Effector memory CD4-positive, alpha-beta T cell (primary cell): ENCODE measurements around the gene USP53.

Experiments used
- DNase-seq, 3 donors: peaks; one replicate each; pipeline ENCODE4 v3.0.0-alpha.2; 2020
- H3K27ac ChIP-seq: 2 replicates; pipeline ENCODE4 v1.7.0; 2013; ENCODE audit warnings: mild to moderate bottlenecking, low read length, moderate library complexity; ENCODE audit not compliant: insufficient read depth, poor library complexity, severe bottlenecking
- H3K27me3 ChIP-seq: replicated peaks from 2 replicates; pipeline ENCODE4 v1.7.0; 2013; ENCODE audit warnings: mild to moderate bottlenecking, low read length; ENCODE audit not compliant: insufficient read depth, control insufficient read depth, poor library complexity, severe bottlenecking
- H3K36me3 ChIP-seq: 2 replicates; pipeline ENCODE4 v1.7.0; 2013; ENCODE audit warnings: mild to moderate bottlenecking, low read length, moderate library complexity; ENCODE audit not compliant: control insufficient read depth, insufficient read depth
- H3K4me1 ChIP-seq: 2 replicates; pipeline ENCODE4 v1.7.0; 2013; ENCODE audit warnings: low read length, mild to moderate bottlenecking; ENCODE audit not compliant: control insufficient read depth, insufficient read depth, poor library complexity, severe bottlenecking
- H3K4me3 ChIP-seq: 2 replicates; pipeline ENCODE4 v1.7.0; 2013; ENCODE audit warnings: low read length, low read depth, mild to moderate bottlenecking; ENCODE audit not compliant: insufficient read depth, poor library complexity, severe bottlenecking
- H3K9me3 ChIP-seq: 2 replicates; pipeline ENCODE4 v1.7.0; 2013; ENCODE audit warnings: mild to moderate bottlenecking, low read length, moderate library complexity; ENCODE audit not compliant: control insufficient read depth

Gene USP53

DNA sequence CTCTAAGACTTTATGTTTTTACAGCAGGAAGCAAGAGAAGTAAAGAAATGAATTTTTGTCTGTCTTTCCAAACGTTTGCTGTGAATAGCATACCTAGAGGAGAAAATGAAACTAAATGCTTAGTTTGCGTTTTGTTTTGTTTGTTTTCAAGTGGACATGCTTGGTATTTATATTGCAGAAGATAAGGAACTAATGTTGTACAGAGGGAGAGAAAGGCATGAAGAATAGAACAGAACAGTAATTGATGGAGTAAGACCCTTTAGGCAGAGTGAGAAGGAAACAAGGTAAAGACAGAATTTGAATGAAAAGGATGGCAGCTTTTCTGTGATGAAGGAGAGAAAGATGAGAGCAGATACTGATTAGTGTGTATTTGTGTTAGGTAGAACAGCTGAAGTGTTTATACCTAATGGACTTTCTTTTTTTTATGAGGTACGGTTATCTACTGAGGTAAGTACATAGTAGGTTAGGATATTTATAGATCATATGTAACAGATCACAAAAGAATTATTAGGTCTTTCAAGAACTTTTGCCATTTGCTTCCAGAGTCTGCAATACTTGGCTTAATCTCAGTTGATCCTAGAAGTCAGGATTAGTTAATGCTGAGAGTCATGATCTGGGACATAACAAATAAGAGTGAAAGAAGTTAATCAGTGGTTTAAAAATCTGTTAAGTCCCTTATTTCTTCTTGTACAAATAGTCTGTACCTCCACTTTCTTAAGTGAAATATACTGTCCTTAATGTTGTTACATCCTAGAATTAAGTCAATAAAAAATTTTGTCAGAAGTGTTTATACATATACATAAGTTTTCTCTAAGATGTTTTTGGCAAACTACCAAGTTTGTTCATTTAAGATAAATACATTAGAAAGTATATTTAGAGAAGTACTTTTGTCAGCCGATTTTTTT is 72.6 kb downstream of the USP53 start:
- no peak for DNase-seq
- Histone ChIP-seq H3K9me3 (no peaks in the 10 kb centered on the region), H3K27ac (no peak overlapping the region), H3K27me3 (no peaks in the 10 kb centered on the region), H3K4me3 (no peak overlapping the region), H3K4me1 (peaks cover 11% of the 10 kb centered on the region), H3K36me3 (no peaks in the 10 kb centered on the region)

DNA sequence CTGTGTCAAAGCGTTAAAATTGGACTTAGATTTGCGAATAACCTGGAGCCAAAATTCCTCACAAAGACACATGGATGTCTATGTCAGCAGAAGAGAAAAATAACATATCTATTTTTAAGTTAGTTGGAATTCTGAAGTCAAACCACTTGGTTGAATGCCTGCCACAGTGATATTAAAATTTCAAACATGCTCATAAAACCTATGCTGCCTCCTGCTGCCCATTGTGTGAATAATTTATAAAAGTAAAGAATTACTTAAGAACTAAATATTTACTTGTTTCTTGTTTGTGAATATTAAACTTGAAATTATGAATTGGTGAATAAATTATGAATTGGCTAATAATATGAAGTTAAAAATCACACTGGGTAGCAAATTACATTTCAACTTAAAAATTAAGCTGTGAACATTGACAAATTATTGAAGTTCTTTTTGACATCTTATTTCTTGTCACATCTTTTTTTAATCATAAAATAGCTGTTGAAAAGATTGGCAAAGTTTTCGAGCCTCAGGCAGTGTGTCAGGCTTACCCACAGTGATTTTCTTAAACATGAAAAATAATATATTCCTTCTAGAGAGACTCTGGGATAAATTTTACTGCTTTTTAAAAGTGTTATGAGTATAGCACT is 74.0 kb downstream of the USP53 start:
- H3K4me1 ChIP-seq, result peaks cover 5% of the 10 kb centered on the region
- no peaks in the 10 kb centered on the region for H3K27me3 ChIP-seq
- no peak overlapping the region for H3K27ac ChIP-seq
- H3K4me3 ChIP-seq, result no peak overlapping the region
- peaks cover 2% of the 10 kb centered on the region for H3K36me3 ChIP-seq
- no peaks in the 10 kb centered on the region for H3K9me3 ChIP-seq
- no peak for DNase-seq

DNA sequence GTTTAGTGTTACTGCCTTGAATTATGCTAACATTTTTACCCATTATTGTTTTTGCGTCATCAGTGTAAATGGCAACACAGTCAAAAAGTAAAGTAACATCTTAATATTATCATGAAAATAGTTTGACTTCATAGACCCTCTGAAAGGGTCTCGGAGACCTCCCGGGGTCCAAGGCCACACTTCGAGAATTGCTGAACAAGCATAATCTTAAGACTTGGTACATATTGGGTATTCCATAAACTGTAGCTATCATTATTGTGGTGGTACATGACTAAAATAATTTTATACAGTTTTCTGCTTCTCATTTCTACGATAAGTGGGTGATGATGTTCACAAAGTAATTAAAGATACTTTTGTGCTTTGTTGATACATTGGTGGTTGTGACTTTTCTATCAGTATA is 76.8 kb downstream of the USP53 start:
- Histone ChIP-seq H3K9me3 (no peaks in the 10 kb centered on the region), H3K27ac (no peak overlapping the region), H3K4me3 (no peak overlapping the region), H3K36me3 (peaks cover 11% of the 10 kb centered on the region), H3K27me3 (no peaks in the 10 kb centered on the region), H3K4me1 (no peaks in the 10 kb centered on the region)
- no peak for DNase-seq

DNA sequence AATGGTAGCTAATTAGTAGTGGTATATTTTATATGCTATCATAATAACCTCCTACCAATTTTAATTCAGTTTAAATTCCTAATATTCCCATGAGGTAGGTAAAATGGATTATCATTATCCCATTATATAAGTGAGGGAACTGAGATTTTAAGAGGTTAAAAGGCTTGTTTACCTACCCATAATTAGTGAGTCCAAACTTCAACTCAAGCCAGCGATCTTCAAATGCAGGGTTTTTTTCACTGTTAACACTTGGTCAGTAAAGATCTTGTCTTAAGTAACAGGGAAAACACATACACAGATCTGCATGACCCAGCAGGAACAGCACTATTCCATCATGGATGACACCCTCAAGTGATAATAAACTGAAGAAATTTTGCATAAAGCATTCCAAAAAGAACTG is 78.1 kb downstream of the USP53 start:
- H3K4me3 ChIP-seq, result no peak overlapping the region
- peaks cover 11% of the 10 kb centered on the region for H3K36me3 ChIP-seq
- H3K4me1 ChIP-seq, result no peaks in the 10 kb centered on the region
- no peak for DNase-seq
- H3K9me3 ChIP-seq, result no peaks in the 10 kb centered on the region
- no peaks in the 10 kb centered on the region for H3K27me3 ChIP-seq
- no peak overlapping the region for H3K27ac ChIP-seq

DNA sequence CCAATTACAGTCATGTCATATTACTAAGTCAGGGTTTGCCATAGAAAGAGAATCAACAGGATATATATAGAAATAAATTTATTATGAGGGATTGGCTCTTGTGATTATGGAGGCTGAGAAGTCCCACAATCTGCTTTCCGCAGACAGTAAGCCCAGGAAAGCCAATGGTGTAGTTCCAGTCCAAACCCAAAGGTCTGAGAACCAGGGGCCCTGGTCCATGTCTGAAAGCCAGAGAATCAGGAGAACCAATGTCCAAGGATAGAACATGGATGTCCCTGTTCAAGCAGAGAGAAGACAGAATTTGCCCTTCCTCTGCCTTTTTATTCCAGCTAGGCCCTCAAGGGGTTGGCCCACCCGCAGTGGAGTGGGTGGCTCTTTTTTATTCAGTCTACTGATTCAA is 83.8 kb downstream of the USP53 start:
- Histone ChIP-seq H3K27ac (no peak overlapping the region), H3K27me3 (no peaks in the 10 kb centered on the region), H3K4me3 (no peak overlapping the region)

DNA sequence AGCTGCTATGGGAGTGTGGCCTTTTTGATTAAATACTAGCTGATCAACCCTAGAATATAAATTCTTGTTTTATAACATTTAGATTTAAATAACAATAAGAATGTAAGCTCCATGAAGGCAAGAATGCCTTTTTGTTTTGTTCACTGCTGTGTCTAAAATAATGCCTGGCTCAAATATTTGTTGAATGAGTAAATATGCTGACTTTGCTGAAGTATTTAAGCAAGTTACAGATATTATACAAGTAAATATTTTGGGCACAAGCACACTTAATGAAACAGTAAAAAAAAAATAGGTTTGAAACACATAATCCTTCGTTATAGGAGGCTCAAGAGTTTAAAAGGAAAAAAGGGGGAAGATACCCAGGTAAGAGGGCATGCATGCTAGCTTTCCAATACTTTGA is 85.3 kb downstream of the USP53 start:
- H3K9me3 ChIP-seq, result no peaks in the 10 kb centered on the region
- no peak overlapping the region for H3K4me3 ChIP-seq
- H3K4me1 ChIP-seq, result peaks cover 14% of the 10 kb centered on the region
- no peak for DNase-seq
- no peak overlapping the region for H3K27ac ChIP-seq
- no peaks in the 10 kb centered on the region for H3K27me3 ChIP-seq
- peaks cover 11% of the 10 kb centered on the region for H3K36me3 ChIP-seq

More for the DNA sequence above, 83.8 kb downstream of the USP53 start:
- no peaks in the 10 kb centered on the region for H3K9me3 ChIP-seq
- H3K36me3 ChIP-seq, result peaks cover 18% of the 10 kb centered on the region
- H3K4me1 ChIP-seq, result peaks cover 14% of the 10 kb centered on the region
- no peak for DNase-seq

DNA sequence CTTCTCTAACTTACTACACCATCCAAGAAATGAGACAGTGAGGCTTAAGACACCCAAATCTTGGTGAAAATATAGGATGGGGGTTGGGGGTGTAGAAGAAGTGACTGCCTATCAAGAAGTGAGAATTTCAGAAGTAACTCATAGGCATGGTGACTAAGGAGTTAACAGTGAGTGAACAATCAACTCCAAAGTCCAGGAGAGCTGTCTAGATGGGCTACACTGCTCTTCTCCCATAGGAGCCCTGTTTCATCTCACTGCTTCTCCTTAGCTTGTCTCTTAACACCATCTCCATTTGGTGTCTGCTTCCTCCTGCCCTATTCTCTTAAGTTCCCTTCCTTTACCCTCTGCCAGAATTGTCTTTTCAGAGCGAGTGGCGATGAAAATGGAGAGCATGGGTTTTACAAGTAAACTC is 86.8 kb downstream of the USP53 start:
- DNase-seq, result no peak

DNA sequence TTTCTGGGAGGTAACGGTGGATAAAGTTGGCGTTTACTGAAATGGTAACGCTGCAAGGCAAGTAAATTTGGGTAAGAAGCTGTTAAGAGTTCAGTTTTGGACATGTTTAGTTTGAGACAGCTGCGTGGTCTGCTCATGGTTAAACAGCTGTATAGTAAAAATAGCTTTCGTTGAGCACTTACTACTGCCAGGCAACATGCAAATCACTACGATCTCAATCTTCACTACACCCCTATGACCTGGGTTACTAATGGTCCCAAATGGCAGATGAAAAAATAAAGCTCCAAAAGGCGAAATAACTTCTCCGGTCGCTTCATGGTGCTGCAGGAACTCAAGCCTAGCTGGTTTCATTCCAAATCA is 87.2 kb downstream of the USP53 start:
- no peaks in the 10 kb centered on the region for H3K9me3 ChIP-seq
- no peaks in the 10 kb centered on the region for H3K27me3 ChIP-seq
- DNase-seq, result no peak
- H3K4me1 ChIP-seq, result peaks cover 14% of the 10 kb centered on the region
- H3K36me3 ChIP-seq, result peaks cover 8% of the 10 kb centered on the region
- H3K4me3 ChIP-seq, result peak overlapping the region; percentile 95
- H3K27ac ChIP-seq, result peak overlapping the region; percentile 87

More for the DNA sequence above, 86.8 kb downstream of the USP53 start:
- peaks cover 14% of the 10 kb centered on the region for H3K4me1 ChIP-seq
- H3K9me3 ChIP-seq, result no peaks in the 10 kb centered on the region
- H3K27me3 ChIP-seq, result no peaks in the 10 kb centered on the region
- H3K4me3 ChIP-seq, result peak overlapping the region; percentile 95
- H3K27ac ChIP-seq, result peak overlapping the region; percentile 87
- peaks cover 8% of the 10 kb centered on the region for H3K36me3 ChIP-seq

DNA sequence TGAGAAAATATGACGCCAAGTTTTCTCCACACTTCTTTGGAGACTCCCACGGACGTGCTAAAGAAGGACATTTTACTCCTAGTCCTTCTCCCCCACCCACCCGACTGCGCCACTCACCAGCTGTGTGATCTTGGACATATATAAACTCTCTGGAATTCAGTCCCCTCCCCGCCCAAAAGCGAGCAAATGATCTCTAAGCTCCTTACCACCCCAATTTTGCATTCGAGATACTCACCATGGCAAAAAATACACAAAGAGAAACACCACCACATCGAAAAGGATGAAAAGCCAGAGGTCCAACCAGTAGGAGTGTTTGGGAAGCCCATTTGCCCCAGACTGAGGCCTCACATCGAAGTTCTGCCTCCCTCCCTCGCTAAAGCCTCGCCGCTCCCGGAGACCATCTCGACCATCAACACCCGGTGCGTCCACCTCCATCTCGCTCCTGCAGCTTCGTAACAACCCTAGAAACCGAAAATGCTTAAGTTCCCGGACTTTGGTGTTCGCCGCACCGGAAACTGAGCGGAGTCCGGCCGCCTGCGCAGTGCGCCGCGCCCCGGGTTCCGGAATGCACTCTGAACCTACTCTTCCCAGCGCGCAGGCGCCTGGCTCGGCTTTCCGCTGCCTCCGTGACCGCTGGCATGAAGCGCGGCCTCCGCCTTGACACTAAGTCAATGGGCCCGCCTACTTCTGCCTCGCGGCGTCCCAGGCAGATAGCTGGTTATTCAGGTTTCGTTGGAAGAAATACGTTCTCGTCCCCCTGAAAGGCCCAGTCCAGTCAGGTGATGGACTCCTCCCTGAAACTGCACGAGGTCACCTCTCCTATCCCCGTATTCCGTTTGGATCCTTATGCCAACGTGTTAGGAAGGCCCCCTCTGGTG is 87.8 kb downstream of the USP53 start:
- Histone ChIP-seq H3K36me3 (peaks cover 8% of the 10 kb centered on the region), H3K4me3 (peak overlapping the region; percentile 95), H3K9me3 (no peaks in the 10 kb centered on the region), H3K27me3 (no peaks in the 10 kb centered on the region), H3K27ac (peak overlapping the region; percentile 87), H3K4me1 (peaks cover 14% of the 10 kb centered on the region)
- DNase-seq, result peak; percentile 78 to 85 (median 81)
